Right atrium auricular region (tissue), 2 donors: ENCODE results near the gene LONP2. TPM values are rescaled to one million over a fixed set of nuclear protein-coding genes. Genes with fewer than 3 reads are reported as not detected.

Experiments
- DNase-seq: peaks from one replicate; pipeline ENCODE4 v3.0.0-alpha.2; 2019; ENCODE audit warnings: low spot score
- H3K27ac ChIP-seq, 2 donors: fragments of 200-600 bp; sonication (generic); 1 replicate in 1 of 2; 2 replicates in 1 of 2; pipeline ENCODE4 v1.5.1; 2016 to 2019
- H3K27me3 ChIP-seq, 2 donors: fragments of 200-600 bp; sonication (generic); one replicate each; pipeline versions ENCODE4 v1.5.1 to v1.6.0; 2017 to 2019
- H3K36me3 ChIP-seq: fragments of 200-600 bp; sonication (generic); one replicate; pipeline ENCODE4 v1.5.1; 2016
- H3K4me1 ChIP-seq, 2 donors: fragments of 200-600 bp; sonication (generic); one replicate each; pipeline versions ENCODE4 v1.5.1 to v1.6.0; 2017 to 2019
- H3K4me3 ChIP-seq, 2 donors: fragments of 200-600 bp; sonication (generic); 1 replicate in 1 of 2; 2 replicates in 1 of 2; pipeline ENCODE4 v1.5.1; 2017 to 2019; ENCODE audit warnings: mild to moderate bottlenecking in 1 of 2, moderate library complexity in 1 of 2
- H3K9me3 ChIP-seq, 2 donors: fragments of 200-600 bp; sonication (generic); one replicate each; pipeline ENCODE4 v1.5.1; 2019
- CTCF ChIP-seq, 2 donors: fragments of 200-600 bp; sonication (generic); IDR thresholded peaks; one replicate each; pipeline ENCODE4 v1.5.1; 2019; ENCODE audit warnings: antibody characterized with exemption in 2 of 2
- total RNA-seq, 2 donors: library from RNA; depleted of rRNA; stranded (reverse); fragments of >200 nt; gene quantifications; one replicate each; pipeline ENCODE4 v1.1.0, GENCODE V29; 2016

The LONP2 gene
- total RNA-seq, 2 donors from 2014 or later: 37.2 to 48.9 TPM

- Histone ChIP-seq H3K27ac (no peak overlapping the region), H3K36me3 (peaks cover 23% of the 10 kb centered on the region), H3K4me1 (peaks cover 0 to 24% of the 10 kb centered on the region in 2 donors), H3K27me3 (no peaks in the 10 kb centered on the region), H3K4me3 (no peak overlapping the region), H3K9me3 (peaks cover 0 to 9% of the 10 kb centered on the region in 2 donors)
- TF ChIP-seq CTCF (IDR thresholded peaks at IDR 0.05): no peak
- no peak for DNase-seq
Observed at GRCh38 chr16:48284772-48285409, 40.8 kb downstream of the LONP2 start.

- TF ChIP-seq CTCF (IDR thresholded peaks at IDR 0.05): no peak
- peaks cover 0 to 9% of the 10 kb centered on the region in 2 donors for H3K9me3 ChIP-seq
- no peak overlapping the region for H3K4me3 ChIP-seq
- H3K27ac ChIP-seq: no peak overlapping the region
- H3K4me1 ChIP-seq: peaks cover 0 to 17% of the 10 kb centered on the region in 2 donors
- no peak for DNase-seq
- H3K27me3 ChIP-seq: no peaks in the 10 kb centered on the region
- peaks cover 28% of the 10 kb centered on the region for H3K36me3 ChIP-seq
Observed at GRCh38 chr16:48287239-48287638, 43.1 kb downstream of the LONP2 start.

- Histone ChIP-seq H3K36me3 (peaks cover 35% of the 10 kb centered on the region), H3K27me3 (no peaks in the 10 kb centered on the region), H3K27ac (no peak overlapping the region), H3K4me3 (no peak overlapping the region), H3K9me3 (peaks cover 0 to 9% of the 10 kb centered on the region in 2 donors), H3K4me1 (no peaks in the 10 kb centered on the region)
- no peak for DNase-seq
- no peak for TF ChIP-seq CTCF (IDR thresholded peaks at IDR 0.05)
Observed at GRCh38 chr16:48291303-48291702, 47.2 kb downstream of the LONP2 start.

GRCh38 chr16:48291754-48292153, 47.7 kb downstream of the LONP2 start:
- Histone ChIP-seq H3K36me3 (peaks cover 31% of the 10 kb centered on the region), H3K9me3 (peaks cover 0 to 8% of the 10 kb centered on the region in 2 donors), H3K4me3 (no peak overlapping the region), H3K4me1 (no peaks in the 10 kb centered on the region), H3K27ac (no peak overlapping the region), H3K27me3 (no peaks in the 10 kb centered on the region)
- TF ChIP-seq CTCF (IDR thresholded peaks at IDR 0.05): no peak
- DNase-seq: no peak

- Histone ChIP-seq H3K9me3 (peaks cover 0 to under 1% of the 10 kb centered on the region in 2 donors), H3K27me3 (no peaks in the 10 kb centered on the region), H3K27ac (no peak overlapping the region), H3K4me1 (no peaks in the 10 kb centered on the region), H3K4me3 (no peak overlapping the region), H3K36me3 (peaks cover 31% of the 10 kb centered on the region)
- DNase-seq: no peak
- no peak for TF ChIP-seq CTCF (IDR thresholded peaks at IDR 0.05)
Observed at GRCh38 chr16:48292452-48292851, 48.4 kb downstream of the LONP2 start.

GRCh38 chr16:48294724-48295123, 50.6 kb downstream of the LONP2 start:
- no peak for DNase-seq
- peaks cover 34% of the 10 kb centered on the region for H3K36me3 ChIP-seq

More at GRCh38 chr16:48294724-48295123, 50.6 kb downstream of the LONP2 start:
- Histone ChIP-seq H3K27ac (no peak overlapping the region), H3K4me1 (no peaks in the 10 kb centered on the region), H3K9me3 (no peaks in the 10 kb centered on the region), H3K27me3 (no peaks in the 10 kb centered on the region), H3K4me3 (no peak overlapping the region)
- TF ChIP-seq CTCF (IDR thresholded peaks at IDR 0.05): no peak
